ENCODE data around the gene TMEM191C.
"Not testable (repeated sequence)": the region's sequence is repeated elsewhere in the genome, so short reads cannot be mapped to it uniquely, and the experiment has no call there.

TMEM191C gene

DNA sequence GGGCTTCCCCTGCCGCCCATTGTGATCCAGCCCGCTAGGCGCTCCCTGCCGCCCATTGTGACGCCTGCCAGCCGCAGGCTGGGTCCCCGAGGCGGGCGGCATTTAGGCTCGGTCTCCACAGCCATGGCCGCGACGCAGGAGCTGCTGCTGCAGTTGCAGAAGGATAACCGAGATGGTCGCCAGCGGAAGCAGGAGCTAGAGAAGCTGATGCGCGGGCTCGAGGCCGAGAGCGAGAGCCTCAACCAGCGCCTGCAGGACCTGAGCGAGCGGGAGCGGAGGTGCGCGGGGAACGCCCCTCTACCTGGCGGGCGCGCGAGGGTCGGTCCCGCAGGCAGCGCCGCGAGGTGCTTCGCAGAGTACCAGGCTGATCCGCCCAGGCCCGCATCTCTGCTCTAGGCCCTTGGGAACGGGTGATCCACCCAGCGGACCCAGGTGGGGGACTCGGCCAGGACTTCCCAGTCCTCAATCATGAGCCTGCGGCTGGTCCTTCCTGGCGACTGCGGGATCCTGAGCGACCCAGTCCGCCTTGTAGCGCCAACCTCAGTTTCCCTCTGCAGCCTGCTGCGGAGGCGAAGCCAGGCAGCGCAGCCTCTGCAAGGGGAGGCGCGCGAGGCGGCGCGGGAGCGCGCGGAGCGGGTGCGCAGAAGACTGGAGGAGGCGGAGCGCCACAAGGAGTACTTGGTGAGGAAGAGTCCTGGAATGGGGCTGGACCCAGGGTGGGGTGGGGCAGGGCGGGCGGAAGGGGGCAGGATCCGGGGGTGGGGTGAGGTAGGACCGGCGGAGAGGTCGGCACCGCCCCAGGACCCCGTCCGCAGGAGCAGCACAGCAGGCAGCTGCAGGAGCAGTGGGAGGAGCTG is at the start of gene TMEM191C:
Gene TMEM191C (plus strand): TSS at position 51 of the 857 bp plus-strand sequence. CDS start 73 bp downstream, at position 124.
- in situ Hi-C loops (cut with MboI; ENCODE audit: low sequenced_read_pairs), result not testable (repeated sequence)

DNA sequence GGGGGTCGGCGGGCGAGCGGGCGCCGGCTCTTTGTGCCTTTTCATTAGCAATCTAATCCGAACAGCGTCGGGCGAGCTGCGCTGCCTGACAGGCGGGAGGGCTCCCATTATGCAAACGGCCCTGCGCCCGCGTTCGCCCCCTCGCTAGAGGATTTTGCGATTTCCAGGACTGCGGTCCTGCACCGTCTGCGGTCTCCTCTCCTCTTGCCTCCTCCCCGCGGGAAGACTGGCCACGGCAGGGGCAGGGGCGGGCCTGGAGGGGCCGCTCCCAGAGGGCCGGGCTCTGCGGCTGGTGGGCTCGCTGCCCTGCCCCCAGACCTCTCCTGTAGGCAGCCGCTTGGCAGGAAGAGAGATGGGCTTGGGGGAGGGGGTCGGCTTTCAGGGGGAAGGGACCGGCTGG is 49.3 kb upstream of the TMEM191C start:
- in situ Hi-C loops (cut with MboI; ENCODE audit: low sequenced_read_pairs), result not testable (repeated sequence)

DNA sequence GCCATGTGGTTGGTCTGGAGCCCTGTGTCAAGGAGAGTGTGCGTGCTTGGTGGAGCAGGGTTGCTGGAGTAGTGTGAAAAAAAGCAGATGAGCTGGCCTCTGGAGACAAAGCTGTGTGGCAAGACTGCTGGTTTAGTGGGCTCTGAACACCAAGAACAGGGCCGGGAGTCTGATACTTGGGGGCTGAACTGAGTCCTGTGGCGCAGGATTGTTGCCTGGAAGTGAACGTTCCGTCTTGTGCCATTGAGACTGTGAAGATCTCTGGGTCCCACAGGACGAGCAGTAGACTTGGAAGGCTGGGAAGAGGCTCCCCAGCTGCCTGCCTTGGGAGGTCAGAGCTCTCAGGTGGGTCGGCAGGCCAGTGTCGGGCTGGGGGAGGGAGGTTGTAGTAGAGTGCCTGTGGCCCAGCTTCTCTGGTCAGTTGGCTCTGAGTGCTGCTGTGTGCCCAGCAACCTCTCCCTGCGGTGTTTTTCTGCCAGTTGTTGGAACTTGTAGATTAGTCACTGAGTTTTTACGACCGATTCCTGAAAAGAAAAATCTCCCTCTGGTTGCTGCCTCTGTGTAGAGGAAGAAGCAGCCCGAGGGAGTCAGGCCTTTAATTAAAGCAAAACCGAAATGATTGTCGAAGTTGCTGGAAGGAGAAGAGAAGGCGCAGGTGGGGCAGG is 48.1 kb upstream of the TMEM191C start:
- in situ Hi-C loops (cut with MboI; ENCODE audit: low sequenced_read_pairs), result not testable (repeated sequence)

DNA sequence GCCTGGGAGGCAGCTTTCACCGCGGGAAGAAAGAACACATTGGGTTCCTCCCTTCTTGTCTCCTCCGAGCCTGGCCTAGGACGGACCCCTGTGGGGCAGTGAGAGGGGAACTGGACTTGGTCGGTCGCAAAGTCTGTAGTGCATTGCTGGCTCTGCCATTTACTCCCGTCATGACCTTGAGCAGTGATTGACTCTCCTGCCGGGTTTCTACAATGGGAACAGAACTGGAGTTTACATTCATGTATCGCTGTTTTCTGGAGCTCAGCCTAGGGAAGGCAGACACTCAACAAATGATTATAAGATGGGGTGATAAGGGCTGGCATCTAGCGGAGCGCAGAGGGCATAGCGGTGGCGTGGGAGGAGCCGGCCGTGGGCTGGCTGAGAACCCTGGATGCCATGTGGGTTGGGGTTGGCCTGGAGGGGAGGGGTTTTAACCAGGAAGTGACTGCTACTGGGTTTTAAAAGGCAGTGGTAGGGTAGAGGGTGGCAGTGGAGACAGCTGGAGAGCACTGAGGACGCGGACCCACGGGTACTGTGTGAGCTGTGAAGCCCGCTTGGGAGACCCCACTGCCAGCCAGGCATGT is 46.9 kb upstream of the TMEM191C start:
- in situ Hi-C loops (cut with MboI; ENCODE audit: low sequenced_read_pairs), result not testable (repeated sequence)

DNA sequence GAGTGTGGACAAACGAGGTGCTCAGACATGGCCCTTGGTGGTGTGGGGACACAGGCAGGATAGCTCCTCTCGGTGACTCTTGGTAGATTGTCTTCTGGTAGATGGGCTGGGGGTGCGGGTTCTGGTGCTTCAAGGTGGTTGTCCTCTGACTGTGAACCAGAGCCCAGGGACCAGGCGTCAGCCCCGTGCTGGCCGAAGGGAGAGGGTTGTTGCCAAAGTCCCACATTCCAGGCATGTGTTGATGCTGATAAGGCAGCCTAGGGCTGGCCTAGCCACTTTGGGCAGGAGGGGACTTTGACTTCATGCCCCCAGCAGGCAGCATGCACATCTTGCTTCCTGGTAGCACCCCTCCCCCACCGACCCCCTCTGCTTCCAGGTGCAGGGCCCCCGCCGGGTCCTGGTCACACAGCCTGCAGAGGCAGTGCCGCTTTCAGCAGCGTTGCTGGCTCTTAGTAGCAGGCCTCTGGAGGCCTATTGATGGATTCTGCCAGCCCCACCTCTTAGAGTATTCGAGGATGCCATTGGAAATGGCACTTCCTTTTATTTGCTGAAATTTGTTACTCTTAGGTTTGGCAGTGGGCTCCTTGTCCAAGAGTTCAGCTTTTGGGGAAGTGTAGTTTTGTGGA is 43.0 kb upstream of the TMEM191C start:
- in situ Hi-C loops (cut with MboI; ENCODE audit: low sequenced_read_pairs), result not testable (repeated sequence)

DNA sequence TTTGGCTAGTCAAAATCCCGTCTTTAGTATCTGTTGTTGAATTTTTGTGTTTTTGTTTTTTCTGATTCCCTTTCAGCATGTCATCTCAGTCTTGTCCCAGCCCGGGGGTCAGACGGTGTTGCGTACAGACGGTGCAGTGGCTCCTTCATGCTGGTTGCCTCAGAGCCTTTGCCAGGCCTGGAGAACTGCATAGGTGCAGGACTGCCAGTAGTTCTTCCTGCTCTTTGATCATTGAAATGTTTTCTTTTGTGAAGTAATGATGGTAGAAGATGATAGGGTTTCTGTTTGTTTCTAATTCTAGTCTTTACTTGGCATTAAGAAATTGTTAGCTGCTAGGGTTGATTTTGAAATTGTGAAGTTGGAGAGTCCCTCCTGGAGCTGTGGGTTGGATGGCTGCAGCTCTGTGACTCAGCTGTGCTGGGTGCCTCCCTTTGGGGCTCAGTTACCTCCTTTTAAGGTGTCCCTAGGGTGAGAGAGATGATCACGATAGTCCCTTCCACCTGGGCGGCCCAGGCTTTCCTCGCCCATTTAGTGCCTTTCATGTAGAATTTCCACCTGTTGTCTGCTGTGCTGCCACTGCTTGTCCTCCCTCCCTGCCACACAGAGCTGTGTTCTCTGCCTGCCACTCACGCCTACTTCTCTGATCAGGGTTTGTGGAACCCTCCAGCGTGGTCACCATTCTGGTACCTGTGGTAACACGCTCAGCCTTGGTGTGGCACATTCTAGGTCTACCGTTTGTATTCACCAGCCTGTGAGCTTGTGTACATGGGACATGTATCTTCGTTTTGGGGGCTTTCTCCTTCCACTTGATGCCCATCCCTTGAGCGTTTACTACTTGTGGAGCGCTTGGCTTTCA is 32.6 kb upstream of the TMEM191C start:
- in situ Hi-C loops (cut with MboI; ENCODE audit: low sequenced_read_pairs), result not testable (repeated sequence)

DNA sequence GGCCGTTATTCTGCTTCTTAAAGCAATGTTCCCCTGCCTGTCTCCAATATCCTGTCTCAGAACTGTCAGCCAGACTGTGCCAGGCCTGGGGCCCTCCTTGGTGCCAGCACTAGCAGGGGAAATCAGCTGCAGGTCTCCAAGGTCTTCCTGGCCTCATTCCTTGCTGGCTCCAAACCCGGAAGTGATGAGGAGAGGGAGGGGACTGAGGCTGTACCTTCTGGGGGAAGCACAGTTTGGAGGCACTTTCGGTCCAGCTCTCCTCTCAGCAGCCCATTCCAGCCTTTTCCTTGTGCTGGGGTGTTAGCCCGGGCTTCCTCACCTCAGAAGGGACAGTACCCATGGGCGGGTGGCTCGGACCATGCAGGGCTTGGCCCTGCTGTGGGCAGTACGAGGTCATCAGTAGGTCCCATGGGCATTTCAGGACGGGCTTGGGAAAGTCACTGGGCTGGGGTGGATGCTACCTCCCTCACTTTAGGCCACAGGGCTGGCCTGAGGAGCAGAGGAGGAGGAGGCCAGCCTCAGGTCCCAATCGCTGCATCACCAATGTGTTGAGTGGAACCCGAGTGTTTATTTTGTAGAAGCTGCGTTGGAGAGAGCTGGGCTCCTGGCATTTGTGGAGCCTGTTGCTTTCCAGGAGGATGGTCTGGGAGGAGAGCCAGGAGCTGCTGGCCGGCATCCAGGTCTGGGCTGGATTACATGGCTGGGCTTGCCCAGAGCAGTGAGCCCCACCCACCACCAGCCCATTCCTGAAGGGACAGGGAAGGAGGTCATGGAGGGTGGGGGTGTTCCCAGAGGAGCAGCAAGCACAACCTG is 31.0 kb upstream of the TMEM191C start:
- in situ Hi-C loops (cut with MboI; ENCODE audit: low sequenced_read_pairs), result not testable (repeated sequence)

DNA sequence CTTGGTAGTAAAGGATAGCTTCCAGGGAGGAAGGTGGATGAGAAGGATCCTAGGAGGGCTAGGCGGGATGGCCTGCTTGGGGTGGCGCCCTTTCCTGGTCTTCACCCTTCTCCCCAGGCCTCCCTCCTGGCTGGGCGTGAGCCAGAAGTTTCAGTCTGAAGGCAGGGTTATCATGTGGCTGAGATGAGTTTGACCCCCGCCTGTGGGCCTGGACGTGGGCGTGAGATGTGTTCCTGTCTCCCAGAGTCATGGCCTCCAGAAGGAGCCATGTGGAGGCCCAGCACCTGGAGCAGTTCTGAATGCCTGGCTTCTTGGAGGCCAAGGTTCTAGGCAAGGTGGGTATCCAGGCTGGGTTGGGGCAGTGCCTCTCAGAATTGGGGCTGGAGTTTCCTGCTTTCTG is 29.2 kb upstream of the TMEM191C start:
- in situ Hi-C loops (cut with MboI; ENCODE audit: low sequenced_read_pairs), result not testable (repeated sequence)

DNA sequence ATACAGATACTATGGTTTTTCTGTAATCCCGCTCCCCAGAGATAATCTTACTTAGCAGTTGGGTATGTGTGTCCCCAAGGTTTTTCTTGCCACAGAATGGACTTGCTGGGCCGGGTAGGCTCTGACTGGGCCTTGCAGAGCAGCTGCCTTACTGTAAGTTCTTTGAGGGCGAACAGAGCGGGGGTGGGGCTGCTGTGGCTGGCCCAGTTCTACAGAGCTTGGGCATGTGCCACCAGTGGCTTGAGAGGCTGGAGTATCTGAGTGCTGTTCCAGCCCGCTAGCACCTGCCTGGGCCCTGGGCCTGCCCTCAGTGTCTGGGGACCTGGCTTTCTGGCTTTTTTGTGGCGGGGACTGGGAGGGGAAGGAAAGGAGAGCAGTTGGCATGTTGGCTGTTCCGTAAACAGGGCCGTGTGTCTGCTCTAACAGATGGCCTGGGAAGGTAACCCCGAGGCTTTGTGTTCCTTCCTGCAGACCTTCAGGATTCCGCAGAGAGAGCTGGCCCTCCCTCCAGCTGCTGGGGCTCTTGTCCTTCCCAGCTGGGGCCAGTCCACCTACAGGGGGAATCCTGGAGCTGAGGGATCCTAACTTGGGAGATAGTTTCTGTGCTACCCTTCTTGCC is 27.1 kb upstream of the TMEM191C start:
- in situ Hi-C loops (cut with MboI; ENCODE audit: low sequenced_read_pairs), result not testable (repeated sequence)

DNA sequence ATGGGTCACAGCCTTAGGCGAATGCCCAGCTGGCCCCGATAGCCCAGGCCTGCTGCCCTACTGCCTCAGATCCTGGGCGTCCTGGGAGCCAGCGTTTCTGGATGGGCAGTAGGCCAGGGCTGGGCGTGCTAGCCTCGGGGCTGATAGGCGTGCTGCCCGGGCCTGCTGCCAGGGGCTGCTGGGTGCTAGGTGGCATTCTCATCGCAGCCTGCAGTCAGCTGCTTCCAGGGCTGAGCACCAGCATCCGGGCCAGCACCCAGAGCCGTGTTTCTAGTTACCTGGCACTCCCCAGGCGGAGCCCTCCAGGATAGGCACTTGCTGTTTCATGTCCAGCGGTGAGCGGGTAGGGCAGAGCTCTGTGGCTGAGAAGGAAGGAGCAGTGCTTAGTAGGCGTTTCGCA is 26.5 kb upstream of the TMEM191C start:
- in situ Hi-C loops (cut with MboI; ENCODE audit: low sequenced_read_pairs), result not testable (repeated sequence)

DNA sequence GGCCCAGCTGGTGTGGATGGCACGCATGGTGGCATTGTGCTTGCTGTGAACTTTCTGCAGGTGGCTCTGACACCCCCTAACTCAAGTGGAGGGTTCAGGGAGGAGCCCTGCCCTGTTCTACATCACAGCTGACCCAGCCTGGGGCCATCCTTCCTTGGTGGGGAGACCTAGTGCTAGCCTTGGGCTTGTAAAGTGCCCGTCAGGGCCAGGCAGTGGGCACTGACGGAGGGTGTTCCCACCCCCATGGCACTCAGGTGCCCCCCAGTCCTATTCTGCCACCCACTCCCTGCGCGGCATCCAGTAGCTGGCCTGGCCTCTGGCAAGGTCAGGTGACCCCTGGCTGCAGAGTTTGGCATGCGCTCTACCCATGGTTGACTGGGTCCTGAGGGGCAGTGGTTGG is 26.0 kb upstream of the TMEM191C start:
- in situ Hi-C loops (cut with MboI; ENCODE audit: low sequenced_read_pairs), result not testable (repeated sequence)

DNA sequence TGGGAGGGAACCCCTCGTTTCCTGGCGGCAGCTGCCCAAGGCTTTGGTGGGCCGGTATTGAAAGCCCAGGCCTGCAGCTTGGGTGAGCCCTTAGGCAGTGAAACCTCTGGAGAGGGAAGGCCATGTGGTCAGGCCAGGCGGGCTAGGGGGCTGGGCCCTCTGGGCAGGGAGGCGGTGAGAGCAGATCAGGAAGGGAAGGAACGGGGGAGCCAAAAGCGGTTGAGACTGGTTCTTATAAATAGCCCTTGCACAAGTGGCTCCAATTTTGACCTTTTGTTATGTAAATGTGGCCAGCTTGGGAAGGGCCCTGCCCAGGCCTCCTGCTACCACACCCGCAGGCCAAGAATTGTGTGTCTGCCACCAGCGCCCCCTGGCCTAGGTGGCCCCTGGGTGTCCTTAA is 25.1 kb upstream of the TMEM191C start:
- in situ Hi-C loops (cut with MboI; ENCODE audit: low sequenced_read_pairs), result not testable (repeated sequence)

DNA sequence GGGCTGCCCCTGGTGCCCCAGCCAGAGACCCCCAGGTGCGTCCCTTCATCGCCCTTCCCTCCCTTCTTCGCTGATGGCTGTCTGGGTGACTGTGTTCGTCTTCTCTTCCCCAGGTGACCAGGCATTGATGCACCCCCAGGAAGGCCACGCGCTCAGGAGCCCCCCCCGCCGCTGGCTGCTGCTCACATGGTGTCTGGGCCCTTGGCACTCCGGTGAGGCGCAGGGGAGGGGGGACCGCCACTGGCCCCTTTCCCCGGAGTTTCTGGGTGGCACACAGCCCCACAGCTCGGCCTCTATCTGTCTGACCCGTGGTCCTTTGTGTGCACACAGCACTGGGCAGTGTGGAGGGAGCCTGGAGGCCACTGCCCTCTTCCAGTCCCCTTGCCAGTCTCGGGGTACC is 24.5 kb upstream of the TMEM191C start:
- in situ Hi-C loops (cut with MboI; ENCODE audit: low sequenced_read_pairs), result not testable (repeated sequence)

DNA sequence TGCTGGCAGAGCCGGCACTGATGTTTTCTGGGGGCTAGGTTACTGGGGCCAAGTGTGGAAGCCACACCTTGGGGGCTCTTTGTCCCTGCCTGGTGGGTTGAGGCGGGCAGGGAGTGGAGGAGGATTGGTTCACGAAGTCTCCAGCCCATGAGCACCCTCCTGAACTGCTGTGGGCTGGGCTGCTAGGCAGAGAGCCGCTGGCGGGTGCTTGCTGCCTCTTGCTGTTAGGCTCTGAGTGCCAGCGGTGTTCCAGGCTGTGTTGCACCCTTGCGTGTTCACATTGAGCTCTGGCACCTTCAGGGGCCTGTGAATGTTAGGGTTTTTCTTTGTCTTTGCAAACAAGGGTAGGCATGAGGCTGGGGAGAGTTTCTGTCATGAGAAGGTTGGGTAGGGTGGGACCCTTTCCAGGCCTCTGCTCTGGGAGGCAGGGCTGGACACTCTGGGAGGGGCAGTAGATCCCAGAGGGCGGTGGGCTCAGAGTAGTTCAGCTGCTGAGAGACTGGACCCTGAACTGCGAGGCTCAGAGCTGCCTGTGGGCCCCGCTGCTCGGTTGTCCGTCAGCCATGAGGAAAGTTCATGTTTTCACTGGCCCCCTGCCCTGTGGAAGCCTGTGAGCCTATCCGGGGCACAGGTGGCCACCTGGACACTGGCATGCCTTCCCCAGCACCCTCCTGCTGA is 24.0 kb upstream of the TMEM191C start:
- in situ Hi-C loops (cut with MboI; ENCODE audit: low sequenced_read_pairs), result no loop called here

DNA sequence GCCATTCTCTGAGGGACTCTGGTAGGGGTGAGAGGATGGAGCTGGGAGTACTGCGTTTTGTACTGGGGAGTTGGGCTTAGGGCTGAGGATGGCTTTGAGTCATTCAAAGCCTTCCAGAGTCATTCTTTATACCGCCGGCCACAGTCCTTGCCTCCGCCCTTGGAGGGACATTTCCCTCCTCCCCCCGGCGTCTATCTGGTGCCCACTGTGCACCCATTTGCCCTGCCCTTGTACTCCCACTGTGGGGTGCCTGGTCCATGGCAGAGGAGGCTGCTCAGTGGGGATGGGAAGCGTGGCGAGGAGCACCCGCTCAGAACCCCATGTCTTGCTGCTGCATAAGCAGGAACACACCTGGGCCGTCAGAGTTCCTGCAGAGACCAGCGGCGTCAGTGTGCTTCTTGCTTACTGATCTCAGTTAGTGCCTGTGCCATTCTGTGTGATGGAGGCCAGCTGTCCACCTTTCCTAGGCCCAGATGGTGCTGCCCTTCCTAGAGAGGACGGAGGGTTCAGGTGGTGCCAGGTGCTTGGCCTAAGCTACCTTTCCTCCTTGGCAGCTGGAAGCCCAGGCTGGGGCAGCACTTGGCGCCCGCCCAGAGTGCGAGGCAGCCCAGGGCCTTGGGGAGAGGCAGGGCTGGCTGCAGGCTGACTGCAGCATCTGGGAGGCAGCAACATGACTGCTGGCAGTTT is 23.3 kb upstream of the TMEM191C start:
- in situ Hi-C loops (cut with MboI; ENCODE audit: low sequenced_read_pairs), result no loop called here

DNA sequence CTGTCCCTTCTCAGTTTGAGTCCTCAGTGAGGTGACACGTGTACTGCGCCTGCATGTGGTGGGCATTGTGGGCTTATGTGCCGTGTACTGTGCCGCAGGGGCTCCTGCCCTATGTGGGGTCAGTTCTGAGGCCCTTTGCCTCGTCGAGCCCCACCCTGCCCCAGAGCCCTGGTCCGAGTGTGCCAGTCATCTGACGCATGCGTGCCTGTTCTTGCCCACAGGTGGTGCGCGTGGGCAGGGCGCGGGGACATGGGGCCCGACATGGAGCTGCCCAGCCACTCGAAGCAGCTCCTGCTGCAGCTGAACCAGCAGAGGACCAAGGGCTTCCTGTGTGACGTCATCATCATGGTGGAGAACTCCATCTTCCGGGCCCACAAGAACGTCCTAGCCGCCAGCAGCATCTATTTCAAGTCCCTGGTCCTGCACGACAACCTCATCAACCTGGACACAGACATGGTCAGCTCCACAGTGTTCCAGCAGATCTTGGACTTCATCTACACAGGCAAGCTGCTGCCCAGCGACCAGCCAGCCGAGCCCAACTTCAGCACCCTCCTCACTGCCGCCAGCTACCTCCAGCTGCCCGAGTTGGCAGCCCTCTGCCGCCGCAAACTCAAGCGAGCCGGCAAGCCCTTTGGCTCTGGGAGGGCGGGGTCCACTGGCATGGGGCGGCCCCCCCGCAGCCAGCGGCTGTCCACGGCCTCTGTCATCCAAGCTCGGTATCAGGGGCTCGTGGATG is 22.3 kb upstream of the TMEM191C start:
- in situ Hi-C loops (cut with MboI; ENCODE audit: low sequenced_read_pairs), result no loop called here

DNA sequence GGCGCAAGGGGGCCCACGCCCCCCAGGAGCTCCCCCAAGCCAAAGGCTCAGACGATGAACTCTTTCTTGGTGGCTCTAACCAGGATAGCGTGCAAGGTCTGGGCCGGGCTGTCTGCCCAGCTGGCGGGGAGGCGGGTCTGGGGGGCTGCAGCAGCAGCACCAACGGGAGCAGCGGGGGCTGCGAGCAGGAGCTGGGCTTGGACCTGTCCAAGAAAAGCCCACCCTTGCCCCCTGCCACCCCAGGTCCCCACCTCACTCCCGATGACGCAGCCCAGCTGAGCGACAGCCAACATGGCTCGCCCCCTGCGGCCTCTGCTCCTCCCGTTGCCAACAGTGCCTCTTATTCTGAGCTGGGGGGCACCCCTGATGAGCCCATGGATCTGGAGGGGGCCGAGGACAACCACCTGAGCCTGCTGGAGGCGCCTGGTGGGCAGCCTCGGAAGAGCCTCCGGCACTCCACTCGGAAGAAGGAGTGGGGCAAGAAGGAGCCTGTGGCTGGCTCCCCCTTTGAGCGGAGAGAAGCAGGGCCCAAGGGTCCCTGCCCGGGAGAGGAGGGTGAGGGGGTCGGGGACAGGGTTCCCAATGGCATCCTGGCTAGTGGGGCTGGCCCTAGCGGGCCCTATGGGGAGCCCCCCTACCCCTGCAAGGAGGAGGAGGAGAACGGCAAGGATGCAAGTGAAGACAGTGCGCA is 21.6 kb upstream of the TMEM191C start:
- in situ Hi-C loops (cut with MboI; ENCODE audit: low sequenced_read_pairs), result no loop called here
